Spleen (tissue), 11 donors: Measurements from ENCODE around the gene ADAMTSL3. TPM values are rescaled to one million over a fixed set of nuclear protein-coding genes. Genes with fewer than 3 reads are reported as not detected.

Experiments used
- DNase-seq: peaks from one replicate; pipeline ENCODE4 v3.0.0-alpha.2; 2020
- H3K27ac ChIP-seq, 8 donors: fragments of 200-600 bp; sonication (generic) in 7 of 8; 1 replicate in 4 of 8; 2 replicates in 4 of 8; pipeline versions ENCODE4 v1.5.0 to v1.8.0; 2016 to 2021; ENCODE audit warnings: inconsistent platforms in 4 of 8, mild to moderate bottlenecking in 4 of 8, moderate library complexity in 1 of 8
- H3K27me3 ChIP-seq, 7 donors: fragments of 200-600 bp; sonication (generic) in 6 of 7; replicated peaks in 1 of 7; 1 replicate in 4 of 7; 2 replicates in 3 of 7; pipeline versions ENCODE4 v1.5.0 to v1.8.0; 2016 to 2021; ENCODE audit warnings: inconsistent platforms in 3 of 7, mild to moderate bottlenecking in 1 of 7
- H3K36me3 ChIP-seq, 6 donors: fragments of 200-600 bp; sonication (generic) in 5 of 6; 1 replicate in 4 of 6; 2 replicates in 2 of 6; pipeline versions ENCODE4 v1.5.0 to v1.8.0; 2016 to 2021; ENCODE audit warnings: inconsistent platforms in 2 of 6
- H3K4me1 ChIP-seq, 6 donors: fragments of 200-600 bp; sonication (generic) in 5 of 6; 1 replicate in 3 of 6; 2 replicates in 3 of 6; pipeline versions ENCODE4 v1.5.0 to v1.8.0; 2016 to 2021; ENCODE audit warnings: inconsistent platforms in 3 of 6
- H3K4me3 ChIP-seq, 8 donors: fragments of 200-600 bp; sonication (generic) in 7 of 8; 1 replicate in 4 of 8; 2 replicates in 4 of 8; pipeline versions ENCODE4 v1.5.0 to v1.8.0; 2016 to 2021; ENCODE audit warnings: inconsistent platforms in 4 of 8, mild to moderate bottlenecking in 4 of 8, moderate library complexity in 2 of 8
- H3K9me3 ChIP-seq, 8 donors: fragments of 200-600 bp; sonication (generic) in 7 of 8; 1 replicate in 4 of 8; 2 replicates in 4 of 8; pipeline versions ENCODE4 v1.5.0 to v1.8.0; 2016 to 2021; ENCODE audit warnings: inconsistent platforms in 4 of 8
- POLR2A ChIP-seq, 3 donors: fragments of 450-650 bp; IDR thresholded peaks; one replicate each; pipeline ENCODE4 v1.5.1; 2017; ENCODE audit warnings: antibody characterized with exemption in 3 of 3, mild to moderate bottlenecking in 1 of 3
- POLR2AphosphoS5 ChIP-seq, 3 donors: sonication (generic); formaldehyde crosslinking; IDR thresholded peaks; one replicate each; pipeline ENCODE4 v1.5.1; 2017; ENCODE audit warnings: antibody characterized with exemption in 3 of 3
- WGBS, 5 donors: extraction: QIAGEN DNeasy Blood & Tissue Kit in 3 of 5; methylation state at CpG; one replicate each; pipeline versions ENCODE4 v1.1.5 to v1.1.7; 2013 to 2018; 5-methylcytosine and 5-hydroxymethylcytosine counted together
- intact Hi-C: fragments of 100-400 bp; cut with DNase I; formaldehyde crosslinking; loops from one replicate; pipeline ENCODE4 v1.15.0; 2023; ENCODE audit warnings: low total_unique reads
- polyA plus RNA-seq, 3 donors: library from polyadenylated mRNA; stranded (reverse); fragments of 200-250 nt; gene quantifications; one replicate each; pipeline ENCODE4 v1.2.1, GENCODE V29; 2013
- total RNA-seq, 7 donors: library from RNA; depleted of rRNA in 3 of 7; stranded (reverse); fragments of >200 nt in 3 of 7; fragmentation: NEBNext Ultra II Directional in 4 of 7; extraction: Animal tissue kit (Norgen Biotek cat#: 25700) in 4 of 7; gene quantifications; one replicate each; pipeline versions ENCODE4 v1.1.0 to v1.2.1, GENCODE V29; 2016 to 2021
- TF ChIP-seq, protein P1 (sequence below), 11 experiments: fragments of 200-600 bp in 7 of 11; fragments of 450-650 bp in 4 of 11; sonication (generic) in 4 of 11; IDR thresholded peaks in 8 of 11; conservative IDR thresholded peaks in 3 of 11; 1 replicate in 7 of 11; 2 replicates in 4 of 11; pipeline versions ENCODE4 v1.4.0 to v1.8.0; 2016 to 2021; ENCODE audit warnings: antibody characterized with exemption in 11 of 11, inconsistent platforms in 4 of 11, mild to moderate bottlenecking in 1 of 11
- donor health status: healthy with polysubstance abuse.
- donor health status: DM: no; HTN: no; CAD: no; lungs with moderate emphysema.
- donor health status: DM: no; HTN: no; CAD: no.
- donor health status: Bipolar disorder and iron deficiency.
- donor health status: healthy.
- donor health status: DM: no; HTN: no; CAD: no.
- donor health status: DM: yes; HTN: yes; CAD: no.

Gene ADAMTSL3
- total and polyA plus RNA-seq, 10 donors: 0.09 to 5.7 (median 2.9) TPM

DNA sequence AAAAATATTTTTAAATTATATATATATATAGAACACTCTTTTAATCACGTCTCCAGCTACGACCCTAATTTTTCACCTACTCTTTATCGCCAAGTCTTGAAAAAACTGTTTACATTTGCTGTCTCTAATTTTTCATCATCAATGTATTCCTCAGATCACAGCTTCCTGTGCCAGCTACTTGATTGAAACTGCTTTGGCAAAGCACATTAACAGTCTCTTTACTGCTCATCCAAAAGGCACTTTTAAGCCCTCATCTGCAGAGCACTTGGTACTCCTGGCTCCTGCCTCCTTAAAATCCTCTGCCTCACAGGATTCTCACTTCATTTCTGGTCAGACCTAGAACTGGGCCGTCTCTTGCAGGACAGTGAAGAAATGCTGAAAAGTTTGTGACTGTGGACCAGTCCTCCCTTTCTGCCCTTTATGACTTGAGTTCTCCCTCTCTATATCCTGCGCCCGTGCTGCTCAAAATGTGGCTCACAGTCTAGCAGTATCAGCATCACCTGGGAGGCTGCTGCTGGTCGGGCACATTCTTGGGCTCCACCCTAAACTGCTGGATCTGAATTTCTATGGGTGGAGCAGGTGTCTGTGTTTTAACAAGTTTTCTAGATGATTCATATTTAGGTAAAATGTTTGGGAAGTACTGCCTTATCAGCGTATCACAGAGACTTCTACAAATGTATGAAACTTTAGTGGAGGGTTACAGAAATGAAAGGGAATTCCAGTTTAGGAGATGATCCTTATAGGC lies 196.8 kb downstream of the ADAMTSL3 start:
- peaks cover 0 to 6% (median 0%) of the 10 kb centered on the region in 7 donors for H3K27me3 ChIP-seq
- H3K27ac ChIP-seq: no peak overlapping the region
- DNase-seq: no peak
- intact Hi-C loops: no loop called here
- WGBS, 5 donors: 70 to 85% (median 76%) methylated on average over 8 of the region's 8 CpGs
- no peaks in the 10 kb centered on the region for H3K36me3 ChIP-seq
- TF ChIP-seq, protein P1, sequence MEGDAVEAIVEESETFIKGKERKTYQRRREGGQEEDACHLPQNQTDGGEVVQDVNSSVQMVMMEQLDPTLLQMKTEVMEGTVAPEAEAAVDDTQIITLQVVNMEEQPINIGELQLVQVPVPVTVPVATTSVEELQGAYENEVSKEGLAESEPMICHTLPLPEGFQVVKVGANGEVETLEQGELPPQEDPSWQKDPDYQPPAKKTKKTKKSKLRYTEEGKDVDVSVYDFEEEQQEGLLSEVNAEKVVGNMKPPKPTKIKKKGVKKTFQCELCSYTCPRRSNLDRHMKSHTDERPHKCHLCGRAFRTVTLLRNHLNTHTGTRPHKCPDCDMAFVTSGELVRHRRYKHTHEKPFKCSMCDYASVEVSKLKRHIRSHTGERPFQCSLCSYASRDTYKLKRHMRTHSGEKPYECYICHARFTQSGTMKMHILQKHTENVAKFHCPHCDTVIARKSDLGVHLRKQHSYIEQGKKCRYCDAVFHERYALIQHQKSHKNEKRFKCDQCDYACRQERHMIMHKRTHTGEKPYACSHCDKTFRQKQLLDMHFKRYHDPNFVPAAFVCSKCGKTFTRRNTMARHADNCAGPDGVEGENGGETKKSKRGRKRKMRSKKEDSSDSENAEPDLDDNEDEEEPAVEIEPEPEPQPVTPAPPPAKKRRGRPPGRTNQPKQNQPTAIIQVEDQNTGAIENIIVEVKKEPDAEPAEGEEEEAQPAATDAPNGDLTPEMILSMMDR (IDR thresholded peaks at IDR 0.05 in 8 of 11, conservative IDR thresholded peaks at IDR 0.05 in 3 of 11): no peak
- TF ChIP-seq POLR2AphosphoS5 (IDR thresholded peaks at IDR 0.05) (no peak), POLR2A (IDR thresholded peaks at IDR 0.05) (no peak)
- H3K4me3 ChIP-seq: no peak overlapping the region
- H3K9me3 ChIP-seq: no peaks in the 10 kb centered on the region
- peaks cover 0 to 10% (median 1%) of the 10 kb centered on the region in 6 donors for H3K4me1 ChIP-seq

DNA sequence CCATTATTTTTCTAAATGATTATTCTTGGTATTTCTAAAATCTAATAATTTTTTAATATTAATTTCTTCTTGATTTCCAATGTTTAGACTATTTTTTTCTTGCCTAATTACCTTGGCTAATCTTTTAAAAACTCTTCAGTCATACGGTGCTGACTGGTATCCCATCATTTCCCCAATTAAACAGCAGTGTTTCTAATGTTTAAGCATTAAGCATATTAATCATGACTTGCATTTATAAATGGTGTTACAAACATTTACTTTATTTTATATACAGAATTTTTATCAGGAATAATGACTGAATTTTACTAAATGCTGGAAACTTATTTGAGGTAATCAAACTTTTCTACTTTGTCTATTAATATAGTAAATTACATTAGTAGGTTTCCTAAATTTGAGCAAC lies 199.3 kb downstream of the ADAMTSL3 start:
- TF ChIP-seq POLR2A (IDR thresholded peaks at IDR 0.05) (no peak), POLR2AphosphoS5 (IDR thresholded peaks at IDR 0.05) (no peak)
- TF ChIP-seq, protein P1 (IDR thresholded peaks at IDR 0.05 in 8 of 11, conservative IDR thresholded peaks at IDR 0.05 in 3 of 11): no peak
- H3K4me1 ChIP-seq: no peaks in the 10 kb centered on the region
- peaks cover 0 to 5% (median 0%) of the 10 kb centered on the region in 7 donors for H3K27me3 ChIP-seq
- WGBS, 5 donors: 83 to 97% (median 92%) methylated on average over 1 of the region's 1 CpG
- intact Hi-C loops: no loop called here
- H3K9me3 ChIP-seq: no peaks in the 10 kb centered on the region
- no peak overlapping the region for H3K27ac ChIP-seq
- no peak overlapping the region for H3K4me3 ChIP-seq
- no peak for DNase-seq
- H3K36me3 ChIP-seq: no peaks in the 10 kb centered on the region

DNA sequence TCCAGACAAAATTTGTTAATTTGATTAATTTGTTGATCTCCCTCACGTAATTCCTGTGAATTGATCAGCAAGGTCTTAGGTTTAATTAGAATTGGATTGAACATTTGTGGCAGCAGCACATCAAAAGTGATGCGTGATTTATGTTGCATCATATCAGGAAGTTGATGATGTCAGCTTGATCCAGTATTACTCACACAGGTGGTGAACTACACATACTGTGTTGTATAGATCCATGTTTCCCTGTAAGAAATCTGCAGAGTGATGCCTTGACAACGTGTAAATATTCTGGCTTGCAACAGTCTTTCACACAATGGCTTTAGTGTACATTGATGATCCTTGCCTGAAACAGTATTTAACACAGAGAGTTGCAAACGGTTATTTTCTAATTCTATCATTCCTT lies 200.4 kb downstream of the ADAMTSL3 start:
- H3K27ac ChIP-seq: no peak overlapping the region
- WGBS, 5 donors: 64 to 78% (median 69%) methylated on average over 4 of the region's 4 CpGs
- DNase-seq: no peak
- H3K27me3 ChIP-seq: peaks cover 0 to 12% (median 0%) of the 10 kb centered on the region in 7 donors
- intact Hi-C loops: no loop called here
- TF ChIP-seq, protein P1 (IDR thresholded peaks at IDR 0.05 in 8 of 11, conservative IDR thresholded peaks at IDR 0.05 in 3 of 11): no peak
- TF ChIP-seq POLR2AphosphoS5 (IDR thresholded peaks at IDR 0.05) (no peak), POLR2A (IDR thresholded peaks at IDR 0.05) (no peak)
- H3K9me3 ChIP-seq: no peaks in the 10 kb centered on the region
- H3K36me3 ChIP-seq: no peaks in the 10 kb centered on the region
- no peaks in the 10 kb centered on the region for H3K4me1 ChIP-seq
- no peak overlapping the region for H3K4me3 ChIP-seq

DNA sequence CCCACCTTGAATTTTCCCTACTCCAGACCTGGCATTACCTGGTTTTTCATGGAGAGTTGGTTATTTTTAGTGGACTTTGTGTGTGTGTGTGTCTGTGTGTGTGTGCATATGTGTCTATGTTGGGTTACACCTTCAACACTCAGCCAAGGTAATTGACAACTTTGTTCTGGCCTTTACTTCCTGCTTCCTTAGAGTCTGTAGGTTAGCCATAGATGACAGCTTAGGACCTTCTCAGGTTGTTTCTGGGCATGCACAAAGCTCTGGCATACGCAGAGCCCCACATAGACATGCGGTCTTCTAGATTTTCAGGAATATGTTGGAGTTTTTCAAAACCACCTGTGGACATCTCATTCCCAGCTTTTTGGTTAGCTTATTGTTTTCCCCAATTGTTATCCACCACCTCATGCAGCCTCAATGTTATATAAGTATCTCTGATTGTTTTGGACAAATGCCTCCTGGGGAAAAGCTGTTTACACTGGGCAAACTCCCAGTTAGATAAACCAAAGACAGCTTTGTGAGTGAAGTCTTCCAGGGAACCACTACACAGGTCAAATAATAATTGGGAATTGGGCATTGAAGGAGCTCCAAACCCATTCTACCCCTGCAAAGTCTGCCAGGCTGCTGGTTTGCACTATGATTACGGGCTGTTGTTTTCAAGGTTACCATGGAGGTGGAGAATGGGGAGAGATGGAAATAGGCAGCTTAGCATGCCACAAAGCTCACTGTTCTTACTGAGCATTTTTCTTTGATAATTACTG lies 201.2 kb downstream of the ADAMTSL3 start:
- intact Hi-C loops: no loop called here
- no peaks in the 10 kb centered on the region for H3K4me1 ChIP-seq
- H3K9me3 ChIP-seq: peaks cover 0 to 5% (median 0%) of the 10 kb centered on the region in 8 donors
- no peak overlapping the region for H3K4me3 ChIP-seq
- H3K27ac ChIP-seq: no peak overlapping the region
- WGBS, 5 donors: 81 to 96% (median 89%) methylated on average over 3 of the region's 3 CpGs
- H3K36me3 ChIP-seq: no peaks in the 10 kb centered on the region
- DNase-seq: no peak
- TF ChIP-seq, protein P1 (IDR thresholded peaks at IDR 0.05 in 8 of 11, conservative IDR thresholded peaks at IDR 0.05 in 3 of 11): no peak
- TF ChIP-seq POLR2A (IDR thresholded peaks at IDR 0.05): no peak
- no peak for TF ChIP-seq POLR2AphosphoS5 (IDR thresholded peaks at IDR 0.05)
- peaks cover 0 to 20% (median 0%) of the 10 kb centered on the region in 7 donors for H3K27me3 ChIP-seq
